ENCODE results near the gene GPS1. TPM values are rescaled to one million over a fixed set of nuclear protein-coding genes. Genes with fewer than 3 reads are reported as not detected.

Gene GPS1
- total RNA-seq, 1 donor from 2014 or later: 94.7 TPM

DNA sequence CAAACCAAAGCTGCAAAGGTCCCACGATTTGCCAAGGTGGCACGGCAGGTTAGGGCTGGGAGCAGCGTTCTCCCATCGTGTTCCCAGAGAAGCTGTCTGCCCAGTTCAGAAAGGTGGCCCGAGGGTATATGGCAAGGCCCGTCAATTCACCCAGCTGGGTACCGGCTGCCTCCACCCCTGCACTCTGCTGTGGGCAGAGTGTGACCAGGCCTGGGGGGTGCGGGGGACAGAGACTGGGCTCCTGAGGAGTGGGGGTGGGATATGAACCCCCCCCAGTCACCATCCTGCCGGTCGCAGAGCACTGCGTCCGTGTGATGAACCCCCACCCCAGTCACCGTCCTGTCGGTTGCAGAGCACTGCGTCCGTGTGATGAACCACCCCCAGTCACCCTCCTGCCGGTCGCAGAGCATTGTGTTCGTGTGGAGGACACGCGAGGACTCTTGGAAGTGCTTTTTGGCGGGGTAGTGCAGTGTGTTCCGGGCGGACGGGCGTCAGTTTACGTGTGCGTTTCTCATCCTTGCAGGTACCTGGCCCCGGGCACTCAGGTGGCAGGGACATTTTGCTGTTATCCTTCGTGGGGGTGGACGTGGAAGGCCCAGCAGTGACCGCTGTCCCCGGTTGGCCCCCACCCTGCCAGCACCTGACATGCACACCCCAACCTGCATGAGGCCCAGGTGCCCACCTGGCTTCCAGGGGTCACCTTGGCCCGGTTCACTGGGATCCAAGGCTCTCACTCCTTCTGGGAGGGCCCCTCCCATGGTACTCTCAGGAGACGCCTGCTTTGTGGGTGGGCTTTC is 49.0 kb downstream of the GPS1 start:
- DNase-seq: no peak
- ChIA-PET CTCF (no interaction called here), POLR2A (interaction anchor here (1.4 kb wide), 1 partner anchor 78 kb away, joined by 4 read pairs; the partner anchor contains the start of genes CENPX and LRRC45)
- no peaks in the 10 kb centered on the region for H3K9me3 Mint-ChIP-seq
- no peak overlapping the region for H3K4me3 Mint-ChIP-seq
- intact Hi-C loops (cut with micrococcal nuclease): no loop called here
- no peak overlapping the region for H3K27ac Mint-ChIP-seq
- TF ChIP-seq, protein P1, sequence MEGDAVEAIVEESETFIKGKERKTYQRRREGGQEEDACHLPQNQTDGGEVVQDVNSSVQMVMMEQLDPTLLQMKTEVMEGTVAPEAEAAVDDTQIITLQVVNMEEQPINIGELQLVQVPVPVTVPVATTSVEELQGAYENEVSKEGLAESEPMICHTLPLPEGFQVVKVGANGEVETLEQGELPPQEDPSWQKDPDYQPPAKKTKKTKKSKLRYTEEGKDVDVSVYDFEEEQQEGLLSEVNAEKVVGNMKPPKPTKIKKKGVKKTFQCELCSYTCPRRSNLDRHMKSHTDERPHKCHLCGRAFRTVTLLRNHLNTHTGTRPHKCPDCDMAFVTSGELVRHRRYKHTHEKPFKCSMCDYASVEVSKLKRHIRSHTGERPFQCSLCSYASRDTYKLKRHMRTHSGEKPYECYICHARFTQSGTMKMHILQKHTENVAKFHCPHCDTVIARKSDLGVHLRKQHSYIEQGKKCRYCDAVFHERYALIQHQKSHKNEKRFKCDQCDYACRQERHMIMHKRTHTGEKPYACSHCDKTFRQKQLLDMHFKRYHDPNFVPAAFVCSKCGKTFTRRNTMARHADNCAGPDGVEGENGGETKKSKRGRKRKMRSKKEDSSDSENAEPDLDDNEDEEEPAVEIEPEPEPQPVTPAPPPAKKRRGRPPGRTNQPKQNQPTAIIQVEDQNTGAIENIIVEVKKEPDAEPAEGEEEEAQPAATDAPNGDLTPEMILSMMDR (IDR thresholded peaks at IDR 0.05): no peak
- H3K27me3 Mint-ChIP-seq: no peaks in the 10 kb centered on the region
- ATAC-seq (ENCODE audit: low read depth): no peak
- peaks cover 23% of the 10 kb centered on the region for H3K4me1 Mint-ChIP-seq
- H3K36me3 Mint-ChIP-seq (ENCODE audit: low read depth): peaks cover 2% of the 10 kb centered on the region

DNA sequence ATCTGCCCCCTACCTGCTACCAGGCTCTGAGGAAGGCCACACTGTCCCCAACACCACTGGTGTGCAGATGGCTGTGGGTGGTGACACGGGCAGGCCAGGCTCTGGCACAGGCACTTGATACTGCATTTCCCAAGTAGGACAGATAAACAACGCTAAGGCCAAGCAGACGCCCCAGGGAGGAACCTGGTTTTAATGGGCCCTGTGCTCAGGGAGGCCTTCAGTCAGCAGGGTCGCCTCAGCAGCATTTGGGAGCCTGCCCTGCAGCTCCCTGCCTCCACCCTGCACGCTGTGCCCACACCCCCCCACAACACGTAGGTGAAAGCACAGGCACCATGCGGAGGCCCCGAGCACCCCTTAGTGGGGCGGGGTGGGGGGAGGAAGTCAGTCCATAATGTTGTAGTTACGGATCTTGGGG is 49.6 kb downstream of the GPS1 start:
- TF ChIP-seq, protein P1 (IDR thresholded peaks at IDR 0.05): no peak
- ChIA-PET CTCF (no interaction called here), POLR2A (interaction anchor here (0.7 kb wide), 1 partner anchor 419 kb away, joined by 3 read pairs; no protein-coding TSS in a partner anchor)
- intact Hi-C loops (cut with micrococcal nuclease): no loop called here
- H3K4me3 Mint-ChIP-seq: no peak overlapping the region
- H3K27ac Mint-ChIP-seq: no peak overlapping the region
- peaks cover 27% of the 10 kb centered on the region for H3K4me1 Mint-ChIP-seq
- H3K27me3 Mint-ChIP-seq: no peaks in the 10 kb centered on the region
- H3K9me3 Mint-ChIP-seq: no peaks in the 10 kb centered on the region
- DNase-seq (no peak), ATAC-seq (ENCODE audit: low read depth) (no peak)
- H3K36me3 Mint-ChIP-seq (ENCODE audit: low read depth): no peaks in the 10 kb centered on the region

DNA sequence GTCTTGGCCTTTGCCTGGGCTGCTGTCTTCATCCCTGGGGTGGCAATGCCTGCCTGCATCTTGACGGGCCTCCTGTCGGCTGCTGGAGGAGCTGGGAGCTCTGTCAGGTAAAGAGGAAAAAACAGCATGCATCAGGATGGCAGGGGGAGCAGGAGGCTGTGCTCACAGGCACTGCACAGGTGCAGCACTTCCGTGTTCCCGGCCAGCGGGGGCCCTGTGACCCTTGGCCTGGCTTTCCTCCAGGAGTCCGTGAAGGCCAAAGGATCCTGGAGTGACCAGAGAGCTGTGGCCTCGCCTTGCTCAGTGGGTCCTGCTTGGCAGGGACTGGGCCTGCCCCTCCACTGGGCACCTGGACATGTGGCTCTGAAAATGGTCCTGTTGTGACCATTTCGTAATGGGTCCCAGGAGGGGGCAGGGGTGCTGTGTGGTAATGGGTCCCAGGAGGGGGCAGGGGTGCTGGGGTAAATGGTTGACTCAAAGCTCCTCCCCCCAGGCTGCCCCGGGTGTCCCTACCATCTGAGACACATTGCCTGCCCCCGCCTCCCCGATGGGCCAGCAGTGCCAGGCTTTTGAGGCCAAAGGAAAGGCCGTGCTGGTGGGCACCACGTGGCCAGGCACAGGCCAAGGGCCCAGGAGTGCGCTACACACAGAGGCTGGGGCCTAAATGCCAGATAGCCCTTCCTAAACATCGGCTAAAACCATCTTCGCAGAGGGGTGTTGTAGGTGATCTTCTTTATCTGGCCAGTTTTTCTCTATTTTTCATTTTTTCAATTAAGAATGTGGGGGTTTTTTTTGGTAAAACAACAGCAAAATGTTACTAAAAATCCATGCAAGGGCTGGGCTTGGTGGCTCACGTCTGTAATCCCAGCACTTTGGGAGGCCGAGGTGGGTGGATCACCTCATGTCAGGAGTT is 50.3 kb downstream of the GPS1 start:
- ATAC-seq (ENCODE audit: low read depth) (no peak), DNase-seq (no peak)
- Mint-ChIP-seq H3K4me1 (peaks cover 32% of the 10 kb centered on the region), H3K4me3 (no peak overlapping the region), H3K36me3 (ENCODE audit: low read depth) (no peaks in the 10 kb centered on the region), H3K9me3 (no peaks in the 10 kb centered on the region), H3K27me3 (no peaks in the 10 kb centered on the region), H3K27ac (no peak overlapping the region)
- intact Hi-C loops (cut with micrococcal nuclease): no loop called here
- ChIA-PET POLR2A (interaction anchor here (0.7 to 1.0 kb wide), 2 partner anchors 79 to 418 kb away, joined by 3 to 4 read pairs; partner anchors contain the start of gene CENPX), CTCF (no interaction called here)
- TF ChIP-seq, protein P1 (IDR thresholded peaks at IDR 0.05): no peak

- no peak overlapping the region for H3K27ac Mint-ChIP-seq
- H3K36me3 Mint-ChIP-seq (ENCODE audit: low read depth): no peaks in the 10 kb centered on the region
- TF ChIP-seq, protein P1 (IDR thresholded peaks at IDR 0.05): no peak
- ChIA-PET POLR2A (no interaction called here), CTCF (no interaction called here)
- ATAC-seq (ENCODE audit: low read depth) (no peak), DNase-seq (no peak)
- peaks cover 41% of the 10 kb centered on the region for H3K4me1 Mint-ChIP-seq
- intact Hi-C loops (cut with micrococcal nuclease): no loop called here
- H3K4me3 Mint-ChIP-seq: no peak overlapping the region
- no peaks in the 10 kb centered on the region for H3K9me3 Mint-ChIP-seq
- H3K27me3 Mint-ChIP-seq: no peaks in the 10 kb centered on the region
These were observed 52.1 kb downstream of the GPS1 start for GRCh38 chr17:82103553-82104451.

All from activated B cell treated with CpG ODN at 0.5 μM for 24 hours (primary cell).